GM23248 (cell line): Measurements from ENCODE around the gene BCORL1. TPM values are rescaled to one million over a fixed set of nuclear protein-coding genes. Genes with fewer than 3 reads are reported as not detected.

Experiments
- DNase-seq: peaks from one replicate; pipeline ENCODE4 v3.0.0-alpha.2; 2015
- H2AFZ ChIP-seq: fragments of 200-600 bp; sonication (generic); 2 replicates; pipeline ENCODE4 v1.6.1; 2016; ENCODE audit warnings: antibody characterized with exemption
- H3F3A ChIP-seq: fragments of 200-600 bp; sonication (generic); 2 replicates; pipeline ENCODE4 v1.6.1; 2016; ENCODE audit warnings: mild to moderate bottlenecking, antibody characterized with exemption, mixed run types; ENCODE audit not compliant: insufficient read depth
- H3K27ac ChIP-seq: fragments of 200-600 bp; sonication (generic); 2 replicates; pipeline ENCODE4 v1.5.1; 2016; ENCODE audit warnings: mild to moderate bottlenecking
- H3K27me3 ChIP-seq: fragments of 200-600 bp; sonication (generic); replicated peaks from 2 replicates; pipeline ENCODE4 v1.6.1; 2016; ENCODE audit warnings: mild to moderate bottlenecking; ENCODE audit not compliant: insufficient read depth
- H3K36me3 ChIP-seq: fragments of 200-600 bp; sonication (generic); 2 replicates; pipeline ENCODE4 v1.6.1; 2016; ENCODE audit warnings: low read depth, mild to moderate bottlenecking
- H3K4me1 ChIP-seq: fragments of 200-600 bp; sonication (generic); 2 replicates; pipeline ENCODE4 v1.6.1; 2016; ENCODE audit warnings: mild to moderate bottlenecking; ENCODE audit not compliant: insufficient read depth
- H3K4me2 ChIP-seq: fragments of 200-600 bp; sonication (generic); one replicate; pipeline ENCODE4 v1.6.1; 2016; ENCODE audit warnings: mild to moderate bottlenecking; ENCODE audit not compliant: unreplicated experiment
- H3K4me3 ChIP-seq: fragments of 200-600 bp; sonication (generic); 2 replicates; pipeline ENCODE4 v1.5.1; 2016; ENCODE audit warnings: mild to moderate bottlenecking
- H3K79me2 ChIP-seq: fragments of 200-600 bp; sonication (generic); 2 replicates; pipeline ENCODE4 v1.6.1; 2016; ENCODE audit warnings: mild to moderate bottlenecking; ENCODE audit not compliant: insufficient read depth
- H3K9ac ChIP-seq: fragments of 200-600 bp; sonication (generic); 2 replicates; pipeline ENCODE4 v1.6.1; 2016; ENCODE audit warnings: mild to moderate bottlenecking
- H3K9me2 ChIP-seq: fragments of 200-600 bp; sonication (generic); 2 replicates; pipeline ENCODE4 v1.6.1; 2016; ENCODE audit warnings: mixed run types, mild to moderate bottlenecking, moderate library complexity; ENCODE audit not compliant: insufficient read depth
- H3K9me3 ChIP-seq: fragments of 200-600 bp; sonication (generic); one replicate; pipeline ENCODE4 v1.6.1; 2017; ENCODE audit warnings: low read depth
- H4K20me1 ChIP-seq: fragments of 200-600 bp; sonication (generic); 2 replicates; pipeline ENCODE4 v1.6.0; 2016; ENCODE audit not compliant: insufficient read depth
- EZH2 ChIP-seq: fragments of 200-600 bp; sonication (generic); IDR thresholded peaks from 2 replicates; pipeline ENCODE4 v1.6.1; 2018; ENCODE audit warnings: antibody characterized with exemption, mild to moderate bottlenecking; ENCODE audit not compliant: insufficient read depth, poor library complexity, severe bottlenecking
- EZH2phosphoT487 ChIP-seq: fragments of 200-600 bp; sonication (generic); IDR thresholded peaks from 2 replicates; pipeline ENCODE4 v1.6.1; 2018; ENCODE audit warnings: antibody characterized with exemption, moderate library complexity, mild to moderate bottlenecking, low read depth; ENCODE audit not compliant: insufficient read depth
- WGBS, 2 experiments: methylation state at CpG; one replicate each; pipeline ENCODE4 v1.1.6; 2015 to 2017; ENCODE audit warnings: low lambda C conversion rate in 2 of 2, low coverage in 1 of 2; ENCODE audit errors: missing lambda C conversion rate in 2 of 2; 5-methylcytosine and 5-hydroxymethylcytosine counted together
- in situ Hi-C: fragments of 300-500 bp; cut with MboI; formaldehyde crosslinking; loops from 2 replicates; pipeline ENCODE4 v1.15.0; 2020
- polyA plus RNA-seq: library from polyadenylated mRNA; unstranded; fragments of >200 nt; fragmentation: Nextera tagmentation; extraction: Ambion mirVana; gene quantifications from 2 replicates; pipeline ENCODE4 v1.2.1, GENCODE V29; 2016
- total RNA-seq: library from RNA; depleted of rRNA; stranded (reverse); fragments of >200 nt; shearing (Covaris generic); gene quantifications from 2 replicates; pipeline ENCODE4 v1.2.3, GENCODE V29; 2014

BCORL1 gene
- total and polyA plus RNA-seq, 2 experiments from 2014 or later, result 1.7 to 4.4 TPM

DNA sequence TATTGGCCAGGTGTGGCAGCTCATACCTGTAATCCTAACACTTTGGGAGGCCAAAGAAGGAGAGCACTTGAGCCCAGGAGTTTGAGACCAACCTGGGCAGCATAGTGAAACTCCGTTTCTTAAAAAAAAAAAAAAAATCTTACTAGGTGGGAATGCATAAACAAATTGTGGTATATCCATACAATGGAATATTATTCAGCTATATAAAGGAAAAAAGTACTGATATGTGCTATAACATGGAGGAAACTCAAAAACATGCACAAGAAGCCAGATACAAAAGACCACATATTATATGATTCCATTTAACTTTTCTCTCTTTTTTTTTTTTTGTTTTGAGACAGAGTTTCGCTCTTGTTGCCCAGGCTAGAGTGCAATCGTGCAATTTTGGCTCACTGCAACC lies 13.5 kb upstream of the BCORL1 start:
- H3K27me3 ChIP-seq, result no peaks in the 10 kb centered on the region
- no peak for DNase-seq
- in situ Hi-C loops, result no loop called here

DNA sequence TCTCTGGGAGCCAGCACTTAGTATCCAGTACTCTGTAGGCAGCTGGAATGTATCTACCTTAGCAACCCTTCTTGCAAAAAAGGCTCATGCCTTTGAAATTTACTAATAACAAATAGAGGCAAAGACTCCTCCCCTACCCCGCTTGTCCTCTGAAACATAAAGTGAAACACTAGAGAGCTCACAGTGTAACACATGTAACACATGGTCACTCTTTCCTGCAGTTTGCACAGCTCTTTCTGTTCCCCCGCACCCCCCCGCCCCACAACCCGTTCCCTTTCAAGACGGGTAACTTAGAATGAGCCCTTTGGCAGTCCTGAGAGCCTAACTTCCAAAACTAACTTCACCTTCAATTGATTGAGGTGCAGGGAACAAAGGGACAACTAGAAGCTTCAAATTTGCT lies 6.0 kb upstream of the BCORL1 start:
- no peaks in the 10 kb centered on the region for H3K36me3 ChIP-seq
- 76 to 100% methylated on average over 1 to 5 of the region's 5 CpGs for WGBS, 2 experiments
- no peaks in the 10 kb centered on the region for H3K9me3 ChIP-seq
- no peak for DNase-seq
- H3K4me1 ChIP-seq, result no peaks in the 10 kb centered on the region
- in situ Hi-C loops, result no loop called here
- no peak overlapping the region for H3K4me2 ChIP-seq
- H3F3A ChIP-seq, result no peaks in the 10 kb centered on the region
- H3K9me2 ChIP-seq, result no peaks in the 10 kb centered on the region
- no peaks in the 10 kb centered on the region for H3K27me3 ChIP-seq
- H3K27ac ChIP-seq, result no peak overlapping the region
- no peaks in the 10 kb centered on the region for H3K79me2 ChIP-seq
- H3K4me3 ChIP-seq, result no peak overlapping the region
- no peak for TF ChIP-seq EZH2phosphoT487
- TF ChIP-seq EZH2, result no peak
- no peak overlapping the region for H3K9ac ChIP-seq
- H4K20me1 ChIP-seq, result no peaks in the 10 kb centered on the region
- H2AFZ ChIP-seq, result no peak overlapping the region

More for the DNA sequence above, 13.5 kb upstream of the BCORL1 start:
- Histone ChIP-seq H3K79me2 (no peaks in the 10 kb centered on the region), H3K9me3 (no peaks in the 10 kb centered on the region), H3K9me2 (no peaks in the 10 kb centered on the region), H3K4me3 (no peak overlapping the region), H3K27ac (no peak overlapping the region), H3K9ac (no peak overlapping the region), H3K4me2 (no peak overlapping the region), H3F3A (no peaks in the 10 kb centered on the region), H3K4me1 (no peaks in the 10 kb centered on the region), H3K36me3 (no peaks in the 10 kb centered on the region), H2AFZ (no peak overlapping the region), H4K20me1 (no peaks in the 10 kb centered on the region)
- TF ChIP-seq EZH2phosphoT487, result no peak
- TF ChIP-seq EZH2, result no peak
- WGBS, 2 experiments, result 66 to 94% methylated on average over 3 of the region's 3 CpGs

DNA sequence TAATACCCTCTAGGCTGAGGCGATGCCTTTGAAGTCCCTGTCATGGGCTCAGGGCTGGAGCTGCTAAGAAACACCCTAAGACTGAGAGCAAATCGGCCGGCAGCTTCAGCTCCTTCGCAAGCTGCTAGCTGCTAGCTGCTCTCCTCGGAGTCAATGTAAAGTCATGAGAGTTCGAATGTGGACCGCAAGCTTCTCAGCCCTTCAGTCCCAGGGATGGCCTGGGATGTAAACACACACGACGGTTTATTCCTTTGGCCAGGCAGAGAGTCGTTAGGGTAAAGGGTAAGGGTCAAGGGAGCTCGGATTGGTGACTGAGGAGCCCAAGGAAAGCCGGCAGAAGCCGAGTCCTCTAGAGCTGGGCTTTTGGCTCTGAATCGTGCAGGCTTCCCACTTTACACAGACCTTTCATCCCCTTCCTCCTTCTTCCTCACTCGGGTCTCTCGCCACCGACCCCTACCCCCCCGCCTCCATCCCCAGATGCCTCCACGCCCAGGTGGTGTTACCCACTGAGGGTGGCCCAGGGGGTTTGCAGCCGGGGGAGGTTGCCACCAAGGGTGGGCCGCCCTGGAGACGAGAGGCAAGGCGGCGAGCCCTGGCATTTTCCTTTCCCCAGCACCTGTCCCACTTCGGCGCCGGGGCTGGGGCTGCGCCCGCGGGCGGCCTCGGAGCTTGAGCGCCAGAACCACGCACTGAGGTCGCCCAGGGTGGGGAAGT lies 3.1 kb upstream of the BCORL1 start:
- H3K4me3 ChIP-seq, result no peak overlapping the region
- DNase-seq, result peak; percentile 30
- H3K4me2 ChIP-seq, result peak overlapping the region; percentile 80
- TF ChIP-seq EZH2phosphoT487 (no peak), EZH2 (no peak)
- no peaks in the 10 kb centered on the region for H3K36me3 ChIP-seq
- no peaks in the 10 kb centered on the region for H3K9me2 ChIP-seq
- no peaks in the 10 kb centered on the region for H3K79me2 ChIP-seq
- no peaks in the 10 kb centered on the region for H3K27me3 ChIP-seq
- no peak overlapping the region for H3K9ac ChIP-seq
- 10 to 14% methylated on average over 10 to 24 of the region's 35 CpGs for WGBS, 2 experiments
- H3F3A ChIP-seq, result no peaks in the 10 kb centered on the region
- H3K27ac ChIP-seq, result no peak overlapping the region
- H3K4me1 ChIP-seq, result no peaks in the 10 kb centered on the region
- H4K20me1 ChIP-seq, result no peaks in the 10 kb centered on the region
- no peak overlapping the region for H2AFZ ChIP-seq
- H3K9me3 ChIP-seq, result no peaks in the 10 kb centered on the region
- in situ Hi-C loops, result no loop called here

DNA sequence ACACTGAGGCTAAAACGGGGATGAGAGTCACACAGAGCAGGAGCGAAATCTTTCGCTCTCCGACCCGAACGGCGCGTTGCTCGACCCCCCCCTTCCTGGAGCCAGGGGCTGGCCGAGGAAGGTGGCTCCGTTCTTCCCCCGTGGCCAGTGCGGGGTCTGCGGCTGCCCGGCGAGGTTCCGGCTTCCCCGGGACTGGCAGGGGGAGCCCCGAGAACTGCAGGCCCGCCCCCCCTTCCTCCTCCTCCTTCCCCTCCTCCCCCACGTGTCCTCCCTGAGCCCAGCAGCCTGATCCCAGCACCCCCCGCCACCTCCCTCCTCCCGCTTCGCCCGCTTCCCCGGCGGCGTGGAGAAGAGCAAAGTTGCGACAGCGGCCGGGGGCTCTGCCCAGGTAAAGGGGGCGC lies 2.4 kb upstream of the BCORL1 start:
- H3K4me3 ChIP-seq, result peak overlapping the region; percentile 68
- TF ChIP-seq EZH2 (no peak), EZH2phosphoT487 (no peak)
- peak; percentile 29 for DNase-seq
- WGBS, 2 experiments, result 0 to 2% methylated on average over 4 to 21 of the region's 32 CpGs
- no peaks in the 10 kb centered on the region for H3K36me3 ChIP-seq
- H3K27me3 ChIP-seq, result no peaks in the 10 kb centered on the region
- H3K9me2 ChIP-seq, result no peaks in the 10 kb centered on the region
- H3F3A ChIP-seq, result no peaks in the 10 kb centered on the region
- no peak overlapping the region; the same call in 1 of the 2 replicates for H2AFZ ChIP-seq
- H3K9ac ChIP-seq, result peak overlapping the region; percentile 25; the same call in 1 of the 2 replicates
- H3K9me3 ChIP-seq, result no peaks in the 10 kb centered on the region
- H3K27ac ChIP-seq, result no peak overlapping the region
- in situ Hi-C loops, result no loop called here
- H3K4me1 ChIP-seq, result no peaks in the 10 kb centered on the region
- peak overlapping the region; percentile 80 for H3K4me2 ChIP-seq
- H4K20me1 ChIP-seq, result no peaks in the 10 kb centered on the region
- peaks cover 3% of the 10 kb centered on the region for H3K79me2 ChIP-seq
